WTC11 (cell line): ENCODE data around the gene WWOX. TPM values are rescaled to one million over a fixed set of nuclear protein-coding genes. Genes with fewer than 3 reads are reported as not detected.

Experiments
- ATAC-seq: fragments of 200-7000 bp; cut with Tn5 transposase; 2 replicates; pipeline ENCODE4 v1.10.0; 2021; ENCODE audit warnings: mild to moderate bottlenecking, moderate library complexity
- CTCF ChIA-PET: fragments of 300-600 bp; sonication (Branson Sonifier 250); formaldehyde crosslinking; loops from one replicate; lab custom pipeline; 2021; ENCODE audit warnings: antibody characterized with exemption; lab: Charles Lee
- POLR2A ChIA-PET: fragments of 350-600 bp; sonication (Branson Sonifier 250); formaldehyde crosslinking; loops from one replicate; lab custom pipeline; 2021; ENCODE audit warnings: antibody characterized with exemption; lab: Charles Lee
- DNase-seq: peaks from one replicate; pipeline ENCODE4 v3.0.0; 2021; ENCODE audit warnings: low spot score
- H3K27ac Mint-ChIP-seq: 2 replicates; pipeline ENCODE4 v1.8.0; 2021; ENCODE audit warnings: mixed read lengths
- H3K27me3 Mint-ChIP-seq: 2 replicates; pipeline ENCODE4 v1.8.0; 2021; ENCODE audit warnings: low read depth, mild to moderate bottlenecking, moderate library complexity, mixed read lengths
- H3K36me3 Mint-ChIP-seq: 2 replicates; pipeline ENCODE4 v1.8.0; 2021; ENCODE audit warnings: mixed read lengths
- H3K4me1 Mint-ChIP-seq: 2 replicates; pipeline ENCODE4 v1.8.0; 2022; ENCODE audit warnings: mixed read lengths
- H3K4me3 Mint-ChIP-seq: 2 replicates; pipeline ENCODE4 v1.8.0; 2021; ENCODE audit warnings: mild to moderate bottlenecking, moderate library complexity, mixed read lengths
- H3K9me3 Mint-ChIP-seq: 2 replicates; pipeline ENCODE4 v1.8.0; 2021; ENCODE audit warnings: mixed read lengths
- CDX4 ChIP-seq: fragments of 250-450 bp; sonication (Bioruptor Pico); IDR thresholded peaks from 2 replicates; pipeline ENCODE4 v1.9.0; 2021; ENCODE audit warnings: moderate library complexity, mild to moderate bottlenecking, inconsistent platforms, borderline replicate concordance
- EMX1 ChIP-seq: fragments of 250-450 bp; sonication (Bioruptor Pico); IDR thresholded peaks from 2 replicates; pipeline ENCODE4 v1.8.0; 2021; ENCODE audit warnings: mild to moderate bottlenecking
- MXD4 ChIP-seq: fragments of 250-450 bp; sonication (Bioruptor Pico); IDR thresholded peaks from 2 replicates; pipeline ENCODE4 v1.8.0; 2021; ENCODE audit warnings: mild to moderate bottlenecking, moderate library complexity, borderline replicate concordance
- NFATC4 ChIP-seq: fragments of 250-450 bp; sonication (Bioruptor Pico); IDR thresholded peaks from 2 replicates; pipeline ENCODE4 v1.9.0; 2021; ENCODE audit warnings: mild to moderate bottlenecking
- NR1H2 ChIP-seq: sonication (generic); formaldehyde crosslinking; IDR thresholded peaks from 2 replicates; pipeline ENCODE4 v1.9.0; 2021; ENCODE audit warnings: mild to moderate bottlenecking, moderate library complexity, missing genetic modification reagents
- NR2C2 ChIP-seq: sonication (generic); formaldehyde crosslinking; IDR thresholded peaks from 2 replicates; pipeline ENCODE4 v1.8.0; 2022; ENCODE audit warnings: mild to moderate bottlenecking, missing genetic modification reagents
- PRRX2 ChIP-seq: fragments of 250-450 bp; sonication (Bioruptor Pico); IDR thresholded peaks from 2 replicates; pipeline ENCODE4 v1.8.0; 2021; ENCODE audit warnings: mild to moderate bottlenecking
- RORB ChIP-seq: fragments of 250-450 bp; sonication (Bioruptor Pico); IDR thresholded peaks from 2 replicates; pipeline ENCODE4 v1.9.0; 2021; ENCODE audit warnings: mild to moderate bottlenecking
- SMAD4 ChIP-seq: sonication (generic); formaldehyde crosslinking; IDR thresholded peaks from 2 replicates; pipeline ENCODE4 v1.8.0; 2022; ENCODE audit warnings: mild to moderate bottlenecking, missing genetic modification reagents
- SOX15 ChIP-seq: fragments of 250-450 bp; sonication (Bioruptor Pico); IDR thresholded peaks from 2 replicates; pipeline ENCODE4 v1.9.0; 2021; ENCODE audit warnings: mild to moderate bottlenecking
- ZNF121 ChIP-seq: sonication (generic); formaldehyde crosslinking; IDR thresholded peaks from 2 replicates; pipeline ENCODE4 v1.8.0; 2023; ENCODE audit warnings: missing genetic modification reagents
- ZNF219 ChIP-seq: sonication (generic); formaldehyde crosslinking; IDR thresholded peaks from 2 replicates; pipeline ENCODE4 v1.8.0; 2023; ENCODE audit warnings: missing genetic modification reagents, mild to moderate bottlenecking, borderline replicate concordance
- ZNF263 ChIP-seq: sonication (generic); formaldehyde crosslinking; IDR thresholded peaks from 2 replicates; pipeline ENCODE4 v1.8.1; 2022; ENCODE audit warnings: low read depth, mild to moderate bottlenecking, moderate library complexity, missing genetic modification reagents
- ZNF281 ChIP-seq: sonication (generic); formaldehyde crosslinking; IDR thresholded peaks from 2 replicates; pipeline ENCODE4 v1.8.0; 2023; ENCODE audit warnings: mild to moderate bottlenecking, missing genetic modification reagents
- ZNF416 ChIP-seq: fragments of 250-450 bp; sonication (Bioruptor Pico); IDR thresholded peaks from 2 replicates; pipeline ENCODE4 v1.9.0; 2021; ENCODE audit warnings: mild to moderate bottlenecking, inconsistent platforms
- total RNA-seq: library from RNA; stranded (reverse); gene quantifications from 3 replicates; pipeline ENCODE4 v1.2.3, GENCODE V29; 2021
- TF ChIP-seq, protein P1 (sequence below): sonication (generic); formaldehyde crosslinking; IDR thresholded peaks from 2 replicates; pipeline ENCODE4 v1.8.1; 2023; ENCODE audit warnings: mild to moderate bottlenecking, moderate library complexity, missing genetic modification reagents
- TF ChIP-seq, protein P2 (sequence below): sonication (generic); formaldehyde crosslinking; IDR thresholded peaks from 2 replicates; pipeline ENCODE4 v1.8.1; 2023; ENCODE audit warnings: mild to moderate bottlenecking, missing genetic modification reagents
- TF ChIP-seq, protein P3 (sequence below): sonication (generic); formaldehyde crosslinking; IDR thresholded peaks from 2 replicates; pipeline ENCODE4 v1.8.1; 2023; ENCODE audit warnings: mild to moderate bottlenecking, missing genetic modification reagents, moderate library complexity
- TF ChIP-seq, protein P4 (sequence below): sonication (generic); formaldehyde crosslinking; IDR thresholded peaks from 2 replicates; pipeline ENCODE4 v1.8.1; 2022; ENCODE audit warnings: low read depth, missing genetic modification reagents, borderline replicate concordance
- TF ChIP-seq, protein P5 (sequence below): sonication (generic); formaldehyde crosslinking; IDR thresholded peaks from 2 replicates; pipeline ENCODE4 v1.8.1; 2022; ENCODE audit warnings: missing genetic modification reagents, borderline replicate concordance

Gene WWOX
- total RNA-seq, 1 experiment from 2014 or later, result 15.7 TPM

GRCh38 chr16:78179666-78180065 lies 80.2 kb downstream of the WWOX start:
- Mint-ChIP-seq H3K27ac (no peak overlapping the region), H3K36me3 (no peaks in the 10 kb centered on the region), H3K9me3 (no peaks in the 10 kb centered on the region), H3K4me1 (peaks cover 11% of the 10 kb centered on the region), H3K27me3 (no peaks in the 10 kb centered on the region), H3K4me3 (no peak overlapping the region)
- CTCF ChIA-PET, result no interaction called here
- TF ChIP-seq NR2C2 (CRISPR knock-in tag), result no peak
- TF ChIP-seq, protein P1, sequence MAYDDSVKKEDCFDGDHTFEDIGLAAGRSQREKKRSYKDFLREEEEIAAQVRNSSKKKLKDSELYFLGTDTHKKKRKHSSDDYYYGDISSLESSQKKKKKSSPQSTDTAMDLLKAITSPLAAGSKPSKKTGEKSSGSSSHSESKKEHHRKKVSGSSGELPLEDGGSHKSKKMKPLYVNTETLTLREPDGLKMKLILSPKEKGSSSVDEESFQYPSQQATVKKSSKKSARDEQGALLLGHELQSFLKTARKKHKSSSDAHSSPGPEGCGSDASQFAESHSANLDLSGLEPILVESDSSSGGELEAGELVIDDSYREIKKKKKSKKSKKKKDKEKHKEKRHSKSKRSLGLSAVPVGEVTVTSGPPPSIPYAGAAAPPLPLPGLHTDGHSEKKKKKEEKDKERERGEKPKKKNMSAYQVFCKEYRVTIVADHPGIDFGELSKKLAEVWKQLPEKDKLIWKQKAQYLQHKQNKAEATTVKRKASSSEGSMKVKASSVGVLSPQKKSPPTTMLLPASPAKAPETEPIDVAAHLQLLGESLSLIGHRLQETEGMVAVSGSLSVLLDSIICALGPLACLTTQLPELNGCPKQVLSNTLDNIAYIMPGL (CRISPR knock-in tag), result no peak
- POLR2A ChIA-PET, result interaction anchor here (0.7 kb wide), 1 partner anchor 9 kb away, joined by 4 read pairs; no protein-coding TSS in a partner anchor
- ATAC-seq (no peak), DNase-seq (no peak)

GRCh38 chr16:78180349-78180748 lies 80.9 kb downstream of the WWOX start:
- Mint-ChIP-seq H3K36me3 (no peaks in the 10 kb centered on the region), H3K4me1 (peaks cover 11% of the 10 kb centered on the region), H3K27ac (no peak overlapping the region), H3K4me3 (no peak overlapping the region), H3K27me3 (no peaks in the 10 kb centered on the region), H3K9me3 (no peaks in the 10 kb centered on the region)
- TF ChIP-seq ZNF416 (CRISPR knock-in tag) (no peak), ZNF263 (CRISPR knock-in tag) (no peak), MXD4 (CRISPR knock-in tag) (no peak), CDX4 (CRISPR knock-in tag) (no peak), SOX15 (CRISPR knock-in tag) (no peak), SMAD4 (CRISPR knock-in tag) (no peak), ZNF121 (CRISPR knock-in tag) (no peak), NR1H2 (CRISPR knock-in tag) (no peak), PRRX2 (no peak), EMX1 (CRISPR knock-in tag) (no peak), RORB (CRISPR knock-in tag) (no peak), ZNF281 (CRISPR knock-in tag) (no peak), ZNF219 (CRISPR knock-in tag) (no peak), NFATC4 (no peak)
- TF ChIP-seq, protein P1 (CRISPR knock-in tag), result no peak
- TF ChIP-seq, protein P2, sequence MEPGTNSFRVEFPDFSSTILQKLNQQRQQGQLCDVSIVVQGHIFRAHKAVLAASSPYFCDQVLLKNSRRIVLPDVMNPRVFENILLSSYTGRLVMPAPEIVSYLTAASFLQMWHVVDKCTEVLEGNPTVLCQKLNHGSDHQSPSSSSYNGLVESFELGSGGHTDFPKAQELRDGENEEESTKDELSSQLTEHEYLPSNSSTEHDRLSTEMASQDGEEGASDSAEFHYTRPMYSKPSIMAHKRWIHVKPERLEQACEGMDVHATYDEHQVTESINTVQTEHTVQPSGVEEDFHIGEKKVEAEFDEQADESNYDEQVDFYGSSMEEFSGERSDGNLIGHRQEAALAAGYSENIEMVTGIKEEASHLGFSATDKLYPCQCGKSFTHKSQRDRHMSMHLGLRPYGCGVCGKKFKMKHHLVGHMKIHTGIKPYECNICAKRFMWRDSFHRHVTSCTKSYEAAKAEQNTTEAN (CRISPR knock-in tag), result no peak
- TF ChIP-seq, protein P3, sequence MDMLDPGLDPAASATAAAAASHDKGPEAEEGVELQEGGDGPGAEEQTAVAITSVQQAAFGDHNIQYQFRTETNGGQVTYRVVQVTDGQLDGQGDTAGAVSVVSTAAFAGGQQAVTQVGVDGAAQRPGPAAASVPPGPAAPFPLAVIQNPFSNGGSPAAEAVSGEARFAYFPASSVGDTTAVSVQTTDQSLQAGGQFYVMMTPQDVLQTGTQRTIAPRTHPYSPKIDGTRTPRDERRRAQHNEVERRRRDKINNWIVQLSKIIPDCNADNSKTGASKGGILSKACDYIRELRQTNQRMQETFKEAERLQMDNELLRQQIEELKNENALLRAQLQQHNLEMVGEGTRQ, result no peak
- TF ChIP-seq, protein P4, sequence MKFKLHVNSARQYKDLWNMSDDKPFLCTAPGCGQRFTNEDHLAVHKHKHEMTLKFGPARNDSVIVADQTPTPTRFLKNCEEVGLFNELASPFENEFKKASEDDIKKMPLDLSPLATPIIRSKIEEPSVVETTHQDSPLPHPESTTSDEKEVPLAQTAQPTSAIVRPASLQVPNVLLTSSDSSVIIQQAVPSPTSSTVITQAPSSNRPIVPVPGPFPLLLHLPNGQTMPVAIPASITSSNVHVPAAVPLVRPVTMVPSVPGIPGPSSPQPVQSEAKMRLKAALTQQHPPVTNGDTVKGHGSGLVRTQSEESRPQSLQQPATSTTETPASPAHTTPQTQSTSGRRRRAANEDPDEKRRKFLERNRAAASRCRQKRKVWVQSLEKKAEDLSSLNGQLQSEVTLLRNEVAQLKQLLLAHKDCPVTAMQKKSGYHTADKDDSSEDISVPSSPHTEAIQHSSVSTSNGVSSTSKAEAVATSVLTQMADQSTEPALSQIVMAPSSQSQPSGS, result no peak
- TF ChIP-seq, protein P5, sequence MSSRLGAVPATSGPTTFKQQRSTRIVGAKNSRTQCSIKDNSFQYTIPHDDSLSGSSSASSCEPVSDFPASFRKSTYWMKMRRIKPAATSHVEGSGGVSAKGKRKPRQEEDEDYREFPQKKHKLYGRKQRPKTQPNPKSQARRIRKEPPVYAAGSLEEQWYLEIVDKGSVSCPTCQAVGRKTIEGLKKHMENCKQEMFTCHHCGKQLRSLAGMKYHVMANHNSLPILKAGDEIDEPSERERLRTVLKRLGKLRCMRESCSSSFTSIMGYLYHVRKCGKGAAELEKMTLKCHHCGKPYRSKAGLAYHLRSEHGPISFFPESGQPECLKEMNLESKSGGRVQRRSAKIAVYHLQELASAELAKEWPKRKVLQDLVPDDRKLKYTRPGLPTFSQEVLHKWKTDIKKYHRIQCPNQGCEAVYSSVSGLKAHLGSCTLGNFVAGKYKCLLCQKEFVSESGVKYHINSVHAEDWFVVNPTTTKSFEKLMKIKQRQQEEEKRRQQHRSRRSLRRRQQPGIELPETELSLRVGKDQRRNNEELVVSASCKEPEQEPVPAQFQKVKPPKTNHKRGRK (CRISPR knock-in tag), result no peak
- CTCF ChIA-PET, result no interaction called here
- DNase-seq (no peak), ATAC-seq (no peak)
- POLR2A ChIA-PET, result interaction anchor here (0.7 kb wide), 1 partner anchor 8 kb away, joined by 4 read pairs; no protein-coding TSS in a partner anchor
